ENCODE results near the gene CARNS1. TPM values are rescaled to one million over a fixed set of nuclear protein-coding genes. Genes with fewer than 3 reads are reported as not detected.

CARNS1 gene
- polyA plus RNA-seq, 1 donor (not counting 4 experiments of a cell fraction or from before 2014, with no cell fraction given), result not detected

- FAIRE-seq (peak; percentile 86), DNase-seq (ENCODE audit: low read depth, low spot score) (peak; percentile 85)
- peak overlapping the region; percentile 60 to 83 (median 73) for H3K4me3 ChIP-seq (ENCODE audit: control insufficient read depth in 2 of 3, extremely low read depth in 1 of 3, insufficient read depth in 2 of 3, low read depth in 1 of 3, low read length in 3 of 3)
- H3K4me1 ChIP-seq (ENCODE audit: control insufficient read depth, extremely low read depth, insufficient read depth, low read length), result peaks cover 26% of the 10 kb centered on the region
- H3K79me2 ChIP-seq (ENCODE audit: control insufficient read depth, insufficient read depth, low read length), result no peaks in the 10 kb centered on the region
- H3K9ac ChIP-seq (ENCODE audit: control insufficient read depth, extremely low read depth, insufficient read depth, low read length), result peak overlapping the region; percentile 82
- no peaks in the 10 kb centered on the region for H3K9me3 ChIP-seq (ENCODE audit: control insufficient read depth, low read depth, low read length)
- H3K4me2 ChIP-seq (ENCODE audit: control insufficient read depth, extremely low read depth, insufficient read depth, low read depth, low read length), result peak overlapping the region; percentile 68
- no peaks in the 10 kb centered on the region for H3K36me3 ChIP-seq (ENCODE audit: control insufficient read depth in 2 of 2, extremely low read depth in 1 of 2, insufficient read depth in 2 of 2, low read length in 2 of 2)
- peak overlapping the region; percentile 79 for H3K27ac ChIP-seq (ENCODE audit: control insufficient read depth, insufficient read depth, low read length)
- no peak for TF ChIP-seq EZH2 (IDR thresholded peaks at IDR 0.05; ENCODE audit: low read length)
- TF ChIP-seq CTCF (optimal IDR thresholded peaks at IDR 0.05 in 1 of 3, IDR thresholded peaks at IDR 0.05 in 1 of 3, conservative IDR thresholded peaks at IDR 0.05 in 1 of 3; ENCODE audit: extremely low read depth in 1 of 3, insufficient read depth in 2 of 3, low read length in 3 of 3), result peak in 1 of 3 experiments; percentile 34
- no peaks in the 10 kb centered on the region for H3K27me3 ChIP-seq (ENCODE audit: control insufficient read depth, extremely low read depth, insufficient read depth, low read length)
- no peak overlapping the region for H2AFZ ChIP-seq (ENCODE audit: control insufficient read depth, low read length)
- H4K20me1 ChIP-seq (ENCODE audit: control insufficient read depth, extremely low read depth, insufficient read depth, low read length), result peaks cover 5% of the 10 kb centered on the region
- no peaks in the 10 kb centered on the region for H3K9me1 ChIP-seq (ENCODE audit: control insufficient read depth, extremely low read depth, insufficient read depth, low read length)
- dilution Hi-C loops (cut with MboI; ENCODE audit: extremely low pct_ligation_motif_present, low sequenced_read_pairs), result no loop called here
Measured at GRCh38 chr11:67373648-67374570, 41.6 kb upstream of the CARNS1 start.

- dilution Hi-C loops (cut with MboI; ENCODE audit: extremely low pct_ligation_motif_present, low sequenced_read_pairs), result no loop called here
- H3K9me3 ChIP-seq (ENCODE audit: control insufficient read depth, low read depth, low read length), result no peaks in the 10 kb centered on the region
- H4K20me1 ChIP-seq (ENCODE audit: control insufficient read depth, extremely low read depth, insufficient read depth, low read length), result peaks cover 5% of the 10 kb centered on the region
- DNase-seq (ENCODE audit: low read depth, low spot score), result no peak
- H2AFZ ChIP-seq (ENCODE audit: control insufficient read depth, low read length), result no peak overlapping the region
- H3K4me1 ChIP-seq (ENCODE audit: control insufficient read depth, extremely low read depth, insufficient read depth, low read length), result peaks cover 35% of the 10 kb centered on the region
- no peaks in the 10 kb centered on the region for H3K79me2 ChIP-seq (ENCODE audit: control insufficient read depth, insufficient read depth, low read length)
- H3K4me3 ChIP-seq (ENCODE audit: control insufficient read depth in 2 of 3, extremely low read depth in 1 of 3, insufficient read depth in 2 of 3, low read depth in 1 of 3, low read length in 3 of 3), result peak overlapping the region in 2 of 3 experiments; percentile 73 to 83
- no peaks in the 10 kb centered on the region for H3K9me1 ChIP-seq (ENCODE audit: control insufficient read depth, extremely low read depth, insufficient read depth, low read length)
- peak overlapping the region; percentile 68 for H3K4me2 ChIP-seq (ENCODE audit: control insufficient read depth, extremely low read depth, insufficient read depth, low read depth, low read length)
- peak overlapping the region; percentile 79 for H3K27ac ChIP-seq (ENCODE audit: control insufficient read depth, insufficient read depth, low read length)
- no peak for FAIRE-seq
- TF ChIP-seq CTCF (optimal IDR thresholded peaks at IDR 0.05 in 1 of 3, IDR thresholded peaks at IDR 0.05 in 1 of 3, conservative IDR thresholded peaks at IDR 0.05 in 1 of 3; ENCODE audit: extremely low read depth in 1 of 3, insufficient read depth in 2 of 3, low read length in 3 of 3) (no peak), EZH2 (IDR thresholded peaks at IDR 0.05; ENCODE audit: low read length) (no peak)
- peak overlapping the region; percentile 82 for H3K9ac ChIP-seq (ENCODE audit: control insufficient read depth, extremely low read depth, insufficient read depth, low read length)
- no peaks in the 10 kb centered on the region for H3K36me3 ChIP-seq (ENCODE audit: control insufficient read depth in 2 of 2, extremely low read depth in 1 of 2, insufficient read depth in 2 of 2, low read length in 2 of 2)
- no peaks in the 10 kb centered on the region for H3K27me3 ChIP-seq (ENCODE audit: control insufficient read depth, extremely low read depth, insufficient read depth, low read length)
Measured at GRCh38 chr11:67374571-67375281, 40.8 kb upstream of the CARNS1 start.

All from keratinocyte (primary cell).